HepG2 (cell line): ENCODE data around the gene HEATR1. TPM values are rescaled to one million over a fixed set of nuclear protein-coding genes. Genes with fewer than 3 reads are reported as not detected.

Source experiments
- ATF1 ChIP-seq: IDR thresholded peaks from 2 replicates; pipeline ENCODE4 v1.6.1; 2016; ENCODE audit warnings: mild to moderate bottlenecking, control low read depth
- BRCA1 ChIP-seq: sonication (generic); formaldehyde crosslinking; IDR thresholded peaks from 2 replicates; pipeline ENCODE4 v1.4.0; 2020; ENCODE audit warnings: missing genetic modification reagents
- ELK4 ChIP-seq: sonication (generic); formaldehyde crosslinking; IDR thresholded peaks from 2 replicates; pipeline ENCODE4 v1.9.0; 2021; ENCODE audit warnings: missing genetic modification reagents, borderline replicate concordance
- HINFP ChIP-seq: sonication (generic); formaldehyde crosslinking; IDR thresholded peaks from 2 replicates; pipeline ENCODE4 v1.4.0; 2020; ENCODE audit warnings: low read depth, mild to moderate bottlenecking, missing genetic modification reagents
- IKZF1 ChIP-seq: fragments of 450-650 bp; IDR thresholded peaks from 2 replicates; pipeline ENCODE4 v1.7.1; 2016
- MATR3 ChIP-seq: sonication (generic); formaldehyde crosslinking; IDR thresholded peaks from 2 replicates; pipeline ENCODE4 v1.4.0; 2020; ENCODE audit warnings: missing genetic modification reagents
- MIER3 ChIP-seq: IDR thresholded peaks from 2 replicates; pipeline ENCODE4 v1.6.1; 2016; ENCODE audit warnings: missing compliant biosample characterization, borderline replicate concordance
- NFIC ChIP-seq: IDR thresholded peaks from 2 replicates; pipeline ENCODE4 v1.6.1; 2012; ENCODE audit warnings: mild to moderate bottlenecking, low read length, inconsistent platforms
- POGK ChIP-seq: sonication (generic); formaldehyde crosslinking; conservative IDR thresholded peaks from 2 replicates; pipeline ENCODE4 v1.8.0; 2022; ENCODE audit warnings: mild to moderate bottlenecking, moderate library complexity, missing genetic modification reagents
- POLR2G ChIP-seq: fragments of 200-400 bp; formaldehyde crosslinking; IDR thresholded peaks from 2 replicates; pipeline ENCODE4 v1.6.1; 2018; ENCODE audit warnings: mild to moderate bottlenecking, low read depth, low read length, moderate library complexity
- SIX1 ChIP-seq: sonication (generic); formaldehyde crosslinking; IDR thresholded peaks from 2 replicates; pipeline ENCODE4 v1.4.0; 2020; ENCODE audit warnings: missing genetic modification reagents, borderline replicate concordance
- SYNCRIP ChIP-seq: fragments of 200-400 bp; formaldehyde crosslinking; IDR thresholded peaks from 2 replicates; pipeline ENCODE4 v1.6.1; 2018; ENCODE audit warnings: mild to moderate bottlenecking, low read depth, low read length; ENCODE audit not compliant: insufficient read depth
- TFAP4 ChIP-seq: sonication (generic); IDR thresholded peaks from 2 replicates; pipeline ENCODE4 v1.6.1; 2016; ENCODE audit warnings: low read depth, borderline replicate concordance
- TMF1 ChIP-seq: sonication (generic); formaldehyde crosslinking; IDR thresholded peaks from 2 replicates; pipeline ENCODE4 v1.8.1; 2022; ENCODE audit warnings: low read depth, missing genetic modification reagents
- TOPORS ChIP-seq: sonication (generic); formaldehyde crosslinking; IDR thresholded peaks from 2 replicates; pipeline ENCODE4 v1.8.0; 2023; ENCODE audit warnings: mild to moderate bottlenecking, missing genetic modification reagents
- TRIM24 ChIP-seq: sonication (generic); formaldehyde crosslinking; IDR thresholded peaks from 2 replicates; pipeline ENCODE4 v1.8.0; 2022; ENCODE audit warnings: mild to moderate bottlenecking, missing genetic modification reagents
- ZBTB38 ChIP-seq: sonication (generic); formaldehyde crosslinking; IDR thresholded peaks from 2 replicates; pipeline ENCODE4 v1.5.1; 2020; ENCODE audit warnings: mild to moderate bottlenecking, missing genetic modification reagents
- ZBTB43 ChIP-seq: sonication (generic); formaldehyde crosslinking; conservative IDR thresholded peaks from 2 replicates; pipeline ENCODE4 v1.4.0; 2020; ENCODE audit warnings: missing genetic modification reagents
- ZFP36L2 ChIP-seq: sonication (generic); formaldehyde crosslinking; IDR thresholded peaks from 2 replicates; pipeline ENCODE4 v1.4.0; 2020; ENCODE audit warnings: missing genetic modification reagents
- ZNF224 ChIP-seq: sonication (generic); formaldehyde crosslinking; IDR thresholded peaks from 2 replicates; pipeline ENCODE4 v1.5.0; 2020; ENCODE audit warnings: mild to moderate bottlenecking, missing genetic modification reagents
- ZNF256 ChIP-seq: sonication (generic); formaldehyde crosslinking; conservative IDR thresholded peaks from 2 replicates; pipeline ENCODE4 v1.4.0; 2020; ENCODE audit warnings: missing genetic modification reagents
- ZNF496 ChIP-seq: sonication (generic); formaldehyde crosslinking; IDR thresholded peaks from 2 replicates; pipeline ENCODE4 v1.8.1; 2023; ENCODE audit warnings: mild to moderate bottlenecking, moderate library complexity, missing genetic modification reagents; ENCODE audit not compliant: insufficient replicate concordance
- polyA plus RNA-seq, 8 experiments: library from polyadenylated mRNA; depleted of rRNA in 3 of 8; stranded (reverse) in 7 of 8; unstranded in 1 of 8; fragments of >200 nt; fragmentation: Illumina TruSeq in 4 of 8; extraction: Trizol in 4 of 8; gene quantifications; 2 replicates each; pipeline versions ENCODE4 v1.2.1 to v1.2.3, GENCODE V29; 2011 to 2016; ENCODE audit warnings: low read depth in 4 of 8, missing spikeins in 1 of 8, mixed read lengths in 1 of 8; ENCODE audit not compliant: insufficient read depth in 1 of 8
- total RNA-seq, 5 experiments: library from RNA; depleted of rRNA; stranded (reverse); fragments of >200 nt; fragmentation: Illumina TruSeq; extraction: Trizol; gene quantifications; 2 replicates each; pipeline ENCODE4 v1.2.3, GENCODE V29; 2016; ENCODE audit warnings: low read depth in 1 of 5

Gene HEATR1
- total and polyA plus RNA-seq, 2 of the 13 experiments (the other 11 are each of a cell fraction or from before 2014, with no cell fraction given): 10.2 to 45.8 TPM

- TF ChIP-seq ATF1 (CRISPR knock-in tag) (peak; percentile 71; the same call in 1 of the 2 replicates), SYNCRIP (no peak), TMF1 (CRISPR knock-in tag) (no peak), ZFP36L2 (0 out of 2 replicates have a peak, but pooled peaks have one; percentile 39), ZNF256 (no peak), HINFP (CRISPR knock-in tag) (no peak), TOPORS (no peak), ZNF496 (CRISPR knock-in tag) (no peak), ZNF224 (0 out of 2 replicates have a peak, but pooled peaks have one; percentile 56), NFIC (0 out of 2 replicates have a peak, but pooled peaks have one; percentile 30), IKZF1 (no peak), SIX1 (CRISPR knock-in tag) (no peak), ZBTB43 (CRISPR knock-in tag) (no peak), MATR3 (CRISPR knock-in tag) (no peak), POLR2G (peak; percentile 93), BRCA1 (CRISPR knock-in tag) (peak; percentile 49; the same call in 1 of the 2 replicates), MIER3 (CRISPR knock-in tag) (peak; percentile 89), ZBTB38 (CRISPR knock-in tag) (peak; percentile 56; the same call in 1 of the 2 replicates), POGK (CRISPR knock-in tag) (peak; percentile 88), TRIM24 (no peak), TFAP4 (peak; percentile 32; the same call in 1 of the 2 replicates), ELK4 (CRISPR knock-in tag) (no peak)
Measured at GRCh38 chr1:236603991-236604904, at the start of gene HEATR1 (continued).
